Upper lobe of left lung (tissue), 4 donors: ENCODE data around the gene FNDC8.

Source experiments
- EP300 ChIP-seq, 4 donors: sonication (generic); formaldehyde crosslinking; IDR thresholded peaks; one replicate each; pipeline ENCODE4 v1.5.1; 2017; ENCODE audit warnings: antibody characterized with exemption in 4 of 4, control low read depth in 2 of 4
- POLR2A ChIP-seq, 4 donors: fragments of 450-650 bp; IDR thresholded peaks; one replicate each; pipeline ENCODE4 v1.5.1; 2016 to 2017; ENCODE audit warnings: antibody characterized with exemption in 4 of 4, mild to moderate bottlenecking in 2 of 4
- POLR2AphosphoS5 ChIP-seq, 2 donors: sonication (generic); formaldehyde crosslinking; IDR thresholded peaks; one replicate each; pipeline ENCODE4 v1.5.1; 2017; ENCODE audit warnings: antibody characterized with exemption in 2 of 2
- TF ChIP-seq, protein P1 (sequence below), 6 experiments: fragments of 450-650 bp in 4 of 6; fragments of 200-600 bp in 2 of 6; sonication (generic) in 2 of 6; IDR thresholded peaks; one replicate each; pipeline ENCODE4 v1.5.1; 2016 to 2019; ENCODE audit warnings: antibody characterized with exemption in 6 of 6

GRCh38 chr17:35170968-35171771 lies 49.8 kb downstream of the FNDC8 start:
- TF ChIP-seq, protein P1, sequence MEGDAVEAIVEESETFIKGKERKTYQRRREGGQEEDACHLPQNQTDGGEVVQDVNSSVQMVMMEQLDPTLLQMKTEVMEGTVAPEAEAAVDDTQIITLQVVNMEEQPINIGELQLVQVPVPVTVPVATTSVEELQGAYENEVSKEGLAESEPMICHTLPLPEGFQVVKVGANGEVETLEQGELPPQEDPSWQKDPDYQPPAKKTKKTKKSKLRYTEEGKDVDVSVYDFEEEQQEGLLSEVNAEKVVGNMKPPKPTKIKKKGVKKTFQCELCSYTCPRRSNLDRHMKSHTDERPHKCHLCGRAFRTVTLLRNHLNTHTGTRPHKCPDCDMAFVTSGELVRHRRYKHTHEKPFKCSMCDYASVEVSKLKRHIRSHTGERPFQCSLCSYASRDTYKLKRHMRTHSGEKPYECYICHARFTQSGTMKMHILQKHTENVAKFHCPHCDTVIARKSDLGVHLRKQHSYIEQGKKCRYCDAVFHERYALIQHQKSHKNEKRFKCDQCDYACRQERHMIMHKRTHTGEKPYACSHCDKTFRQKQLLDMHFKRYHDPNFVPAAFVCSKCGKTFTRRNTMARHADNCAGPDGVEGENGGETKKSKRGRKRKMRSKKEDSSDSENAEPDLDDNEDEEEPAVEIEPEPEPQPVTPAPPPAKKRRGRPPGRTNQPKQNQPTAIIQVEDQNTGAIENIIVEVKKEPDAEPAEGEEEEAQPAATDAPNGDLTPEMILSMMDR (IDR thresholded peaks at IDR 0.05) = peak in 4 of 6 experiments; percentile 23 to 54 (median 50)
- no peak for TF ChIP-seq POLR2A (IDR thresholded peaks at IDR 0.05)
- no peak for TF ChIP-seq POLR2AphosphoS5 (IDR thresholded peaks at IDR 0.05)
- TF ChIP-seq EP300 (IDR thresholded peaks at IDR 0.05) = no peak
